CD4-positive, alpha-beta T cell (primary cell): ENCODE data around the gene SQSTM1. TPM values are rescaled to one million over a fixed set of nuclear protein-coding genes. Genes with fewer than 3 reads are reported as not detected.

Experiments used
- ATAC-seq: fragments of 200-7000 bp; cut with Tn5 transposase; one replicate; pipeline ENCODE4 v1.10.0; 2022; ENCODE audit warnings: mild to moderate bottlenecking; ENCODE audit not compliant: poor library complexity
- CTCF ChIA-PET: fragments of 350-600 bp; sonication (Branson Sonifier 250); formaldehyde crosslinking; loops from one replicate; lab custom pipeline; 2021; ENCODE audit warnings: antibody characterized with exemption, inconsistent platforms; lab: Charles Lee
- POLR2A ChIA-PET: fragments of 350-600 bp; sonication (Branson Sonifier 250); formaldehyde crosslinking; loops from one replicate; lab custom pipeline; 2021; ENCODE audit warnings: antibody characterized with exemption, inconsistent platforms; lab: Charles Lee
- DNase-seq, 14 experiments: peaks; one replicate each; pipeline ENCODE4 v3.0.0-alpha.2; 2013 to 2020; ENCODE audit warnings: mixed read lengths in 2 of 14
- H3K27ac ChIP-seq, 2 donors: one replicate each; pipeline versions ENCODE4 v1.5.1 to v1.7.0; 2013; ENCODE audit warnings: low read length in 2 of 2, low read depth in 1 of 2, mild to moderate bottlenecking in 1 of 2
- H3K27me3 ChIP-seq, 2 experiments: 1 replicate in 1 of 2; 2 replicates in 1 of 2; pipeline versions ENCODE4 v1.6.1 to v1.7.0; 2013; ENCODE audit warnings: low read length in 2 of 2, control low read depth in 1 of 2, mild to moderate bottlenecking in 1 of 2, moderate library complexity in 1 of 2; ENCODE audit not compliant: insufficient read depth in 2 of 2, control insufficient read depth in 1 of 2
- H3K36me3 ChIP-seq: one replicate; pipeline ENCODE4 v1.6.1; 2013; ENCODE audit warnings: low read length, control low read depth; ENCODE audit not compliant: insufficient read depth
- H3K4me1 ChIP-seq: one replicate; pipeline ENCODE4 v1.6.1; 2013; ENCODE audit warnings: low read length, control low read depth; ENCODE audit not compliant: insufficient read depth
- H3K4me3 ChIP-seq: one replicate; pipeline ENCODE4 v1.5.1; 2013; ENCODE audit warnings: mild to moderate bottlenecking, low read length, moderate library complexity
- H3K9me3 ChIP-seq, 2 experiments: 1 replicate in 1 of 2; 2 replicates in 1 of 2; pipeline versions ENCODE4 v1.6.1 to v1.7.0; 2013; ENCODE audit warnings: low read length in 2 of 2, mild to moderate bottlenecking in 2 of 2, control low read depth in 1 of 2, moderate library complexity in 1 of 2; ENCODE audit not compliant: control insufficient read depth in 1 of 2, insufficient read depth in 1 of 2
- H3K27ac Mint-ChIP-seq: one replicate; pipeline ENCODE4 v1.8.0; 2020; ENCODE audit warnings: mixed read lengths
- H3K27me3 Mint-ChIP-seq: one replicate; pipeline ENCODE4 v1.8.0; 2021; ENCODE audit warnings: mixed read lengths
- H3K36me3 Mint-ChIP-seq: one replicate; pipeline ENCODE4 v1.8.0; 2021; ENCODE audit warnings: low read depth, mixed read lengths
- H3K4me1 Mint-ChIP-seq: one replicate; pipeline ENCODE4 v1.8.0; 2021; ENCODE audit warnings: low read depth, mixed read lengths
- H3K4me3 Mint-ChIP-seq: one replicate; pipeline ENCODE4 v1.8.0; 2020; ENCODE audit warnings: mild to moderate bottlenecking, mixed read lengths
- H3K9me3 Mint-ChIP-seq: one replicate; pipeline ENCODE4 v1.8.0; 2020; ENCODE audit warnings: mixed read lengths
- intact Hi-C, 2 experiments: fragments of 100-400 bp; cut with DNase I in 1 of 2; cut with micrococcal nuclease in 1 of 2; formaldehyde crosslinking; loops; one replicate each; pipeline versions ENCODE4 v1.15.1 to v1.9.0; 2023 to 2025; cut with DNase I, micrococcal nuclease
- microRNA-seq: library from miRNA; unstranded; fragments of <30 nt; microRNA quantifications from one replicate; pipeline ENCODE4 v1.2.0, GENCODE V29; 2021; ENCODE audit warnings: borderline microRNAs expressed, borderline replicate concordance
- total RNA-seq, 174 experiments: library from RNA in 2 of 174; stranded (reverse) in 2 of 174; gene quantifications; one replicate each; pipeline ENCODE4 v1.2.3 and lab custom pipeline; 2021 to 2026
- TF ChIP-seq, protein P1 (sequence below): fragments of 200-600 bp; IDR thresholded peaks from one replicate; pipeline ENCODE4 v1.8.0; 2022; ENCODE audit warnings: antibody characterized with exemption, mild to moderate bottlenecking

Gene SQSTM1
- total RNA-seq, 2 experiments from 2014 or later = 260 to 267 TPM

- no peaks in the 10 kb centered on the region for H3K4me1 ChIP-seq
- TF ChIP-seq, protein P1, sequence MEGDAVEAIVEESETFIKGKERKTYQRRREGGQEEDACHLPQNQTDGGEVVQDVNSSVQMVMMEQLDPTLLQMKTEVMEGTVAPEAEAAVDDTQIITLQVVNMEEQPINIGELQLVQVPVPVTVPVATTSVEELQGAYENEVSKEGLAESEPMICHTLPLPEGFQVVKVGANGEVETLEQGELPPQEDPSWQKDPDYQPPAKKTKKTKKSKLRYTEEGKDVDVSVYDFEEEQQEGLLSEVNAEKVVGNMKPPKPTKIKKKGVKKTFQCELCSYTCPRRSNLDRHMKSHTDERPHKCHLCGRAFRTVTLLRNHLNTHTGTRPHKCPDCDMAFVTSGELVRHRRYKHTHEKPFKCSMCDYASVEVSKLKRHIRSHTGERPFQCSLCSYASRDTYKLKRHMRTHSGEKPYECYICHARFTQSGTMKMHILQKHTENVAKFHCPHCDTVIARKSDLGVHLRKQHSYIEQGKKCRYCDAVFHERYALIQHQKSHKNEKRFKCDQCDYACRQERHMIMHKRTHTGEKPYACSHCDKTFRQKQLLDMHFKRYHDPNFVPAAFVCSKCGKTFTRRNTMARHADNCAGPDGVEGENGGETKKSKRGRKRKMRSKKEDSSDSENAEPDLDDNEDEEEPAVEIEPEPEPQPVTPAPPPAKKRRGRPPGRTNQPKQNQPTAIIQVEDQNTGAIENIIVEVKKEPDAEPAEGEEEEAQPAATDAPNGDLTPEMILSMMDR = no peak
- intact Hi-C loops = no loop called here
- H3K4me1 Mint-ChIP-seq = no peaks in the 10 kb centered on the region
- no peak overlapping the region for H3K27ac Mint-ChIP-seq
- peaks cover 63% of the 10 kb centered on the region for H3K36me3 ChIP-seq
- ATAC-seq (no peak), DNase-seq (no peak)
- H3K36me3 Mint-ChIP-seq = peaks cover 88% of the 10 kb centered on the region
- H3K27ac ChIP-seq = no peak overlapping the region
- ChIA-PET CTCF (no interaction called here), POLR2A (no interaction called here)
- no peak overlapping the region for H3K4me3 ChIP-seq
- peaks cover 6% of the 10 kb centered on the region for H3K9me3 Mint-ChIP-seq
- no peak overlapping the region for H3K4me3 Mint-ChIP-seq
- no peaks in the 10 kb centered on the region for H3K27me3 ChIP-seq
- no peaks in the 10 kb centered on the region for H3K27me3 Mint-ChIP-seq
- peaks cover 10 to 20% of the 10 kb centered on the region in 2 experiments for H3K9me3 ChIP-seq
Observed at GRCh38 chr5:179886190-179886911, 65.6 kb downstream of the SQSTM1 start.

- TF ChIP-seq, protein P1 = no peak
- H3K9me3 ChIP-seq = peaks cover 10 to 20% of the 10 kb centered on the region in 2 experiments
- no peak overlapping the region for H3K27ac ChIP-seq
- POLR2A ChIA-PET = no interaction called here
- Mint-ChIP-seq H3K36me3 (peaks cover 86% of the 10 kb centered on the region), H3K4me1 (no peaks in the 10 kb centered on the region), H3K27me3 (no peaks in the 10 kb centered on the region), H3K4me3 (no peak overlapping the region), H3K27ac (no peak overlapping the region), H3K9me3 (peaks cover 5% of the 10 kb centered on the region)
- H3K36me3 ChIP-seq = peaks cover 71% of the 10 kb centered on the region
- CTCF ChIA-PET = no interaction called here
- intact Hi-C loops = no loop called here
- no peaks in the 10 kb centered on the region for H3K27me3 ChIP-seq
- ATAC-seq (no peak), DNase-seq (no peak)
- H3K4me1 ChIP-seq = no peaks in the 10 kb centered on the region
- H3K4me3 ChIP-seq = no peak overlapping the region
Observed at GRCh38 chr5:179887095-179887494, 66.4 kb downstream of the SQSTM1 start.

Small RNAs within 50 kb of the gene (microRNA-seq; reads per million reads assigned to microRNA genes)
- gene MIR1229 = 0.81 reads per million

Other genes with a start within 250 kb of the SQSTM1 start
- 1,000 to 10,000 TPM; 2,404 to 2,435 TPM for gene HNRNPH1, start 197.2 kb upstream of the SQSTM1 start, total RNA-seq
- gene CBY3, start 139.9 kb upstream of the SQSTM1 start, total RNA-seq = under 1 TPM; 0.36 to 0.64 TPM
- gene CANX, start 121.9 kb upstream of the SQSTM1 start, total RNA-seq = 100 to 1,000 TPM; 150 to 152 TPM
- gene MAML1, start 88.1 kb upstream of the SQSTM1 start, total RNA-seq = 10 to 100 TPM; 21.8 to 22.2 TPM
- gene LTC4S, start 26.9 kb upstream of the SQSTM1 start, total RNA-seq = 1 to 10 TPM; 3.6 to 4.2 TPM
- gene MGAT4B, start 14.0 kb upstream of the SQSTM1 start, total RNA-seq = 100 to 1,000 TPM; 141 to 145 TPM
- 10 to 100 TPM; 31.8 to 32.8 TPM for gene MRNIP, start 37.9 kb downstream of the SQSTM1 start, total RNA-seq
- gene TBC1D9B, start 87.0 kb downstream of the SQSTM1 start, total RNA-seq = 10 to 100 TPM; 67.5 to 71.8 TPM